Effector memory CD4-positive, alpha-beta T cell (primary cell): ENCODE data around the gene DGKI.
"Not testable (repeated sequence)": the region's sequence is repeated elsewhere in the genome, so short reads cannot be mapped to it uniquely, and the experiment has no call there.

ENCODE experiments used
- DNase-seq, 3 donors: peaks; one replicate each; pipeline ENCODE4 v3.0.0-alpha.2; 2020
- H3K27ac ChIP-seq: 2 replicates; pipeline ENCODE4 v1.7.0; 2013; ENCODE audit warnings: mild to moderate bottlenecking, low read length, moderate library complexity; ENCODE audit not compliant: insufficient read depth, poor library complexity, severe bottlenecking
- H3K27me3 ChIP-seq: replicated peaks from 2 replicates; pipeline ENCODE4 v1.7.0; 2013; ENCODE audit warnings: mild to moderate bottlenecking, low read length; ENCODE audit not compliant: insufficient read depth, control insufficient read depth, poor library complexity, severe bottlenecking
- H3K36me3 ChIP-seq: 2 replicates; pipeline ENCODE4 v1.7.0; 2013; ENCODE audit warnings: mild to moderate bottlenecking, low read length, moderate library complexity; ENCODE audit not compliant: control insufficient read depth, insufficient read depth
- H3K4me1 ChIP-seq: 2 replicates; pipeline ENCODE4 v1.7.0; 2013; ENCODE audit warnings: low read length, mild to moderate bottlenecking; ENCODE audit not compliant: control insufficient read depth, insufficient read depth, poor library complexity, severe bottlenecking
- H3K4me3 ChIP-seq: 2 replicates; pipeline ENCODE4 v1.7.0; 2013; ENCODE audit warnings: low read length, low read depth, mild to moderate bottlenecking; ENCODE audit not compliant: insufficient read depth, poor library complexity, severe bottlenecking
- H3K9me3 ChIP-seq: 2 replicates; pipeline ENCODE4 v1.7.0; 2013; ENCODE audit warnings: mild to moderate bottlenecking, low read length, moderate library complexity; ENCODE audit not compliant: control insufficient read depth

The DGKI gene

DNA sequence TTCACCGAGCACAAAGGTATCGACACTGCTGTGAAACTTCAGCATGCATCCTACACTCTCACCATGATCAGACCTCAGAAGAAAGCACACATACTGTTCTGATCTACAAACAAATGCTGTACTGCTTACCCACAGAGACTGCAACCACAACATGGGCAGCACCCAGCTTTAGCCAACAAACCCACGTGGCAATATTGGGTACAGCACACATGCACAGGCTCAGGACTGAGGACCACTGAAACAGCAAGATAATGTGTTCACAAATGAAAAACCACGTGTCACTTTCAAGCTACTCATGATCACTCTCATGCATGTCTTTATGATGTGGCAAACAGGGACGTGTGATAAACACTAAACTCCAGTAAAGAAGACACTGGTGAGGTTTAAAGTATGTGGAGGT lies 383.9 kb downstream of the DGKI start:
- H3K27me3 ChIP-seq: no peaks in the 10 kb centered on the region
- no peak overlapping the region for H3K27ac ChIP-seq
- no peak for DNase-seq
- H3K9me3 ChIP-seq: no peaks in the 10 kb centered on the region
- H3K4me3 ChIP-seq: no peak overlapping the region
- no peaks in the 10 kb centered on the region for H3K4me1 ChIP-seq
- H3K36me3 ChIP-seq: no peaks in the 10 kb centered on the region

DNA sequence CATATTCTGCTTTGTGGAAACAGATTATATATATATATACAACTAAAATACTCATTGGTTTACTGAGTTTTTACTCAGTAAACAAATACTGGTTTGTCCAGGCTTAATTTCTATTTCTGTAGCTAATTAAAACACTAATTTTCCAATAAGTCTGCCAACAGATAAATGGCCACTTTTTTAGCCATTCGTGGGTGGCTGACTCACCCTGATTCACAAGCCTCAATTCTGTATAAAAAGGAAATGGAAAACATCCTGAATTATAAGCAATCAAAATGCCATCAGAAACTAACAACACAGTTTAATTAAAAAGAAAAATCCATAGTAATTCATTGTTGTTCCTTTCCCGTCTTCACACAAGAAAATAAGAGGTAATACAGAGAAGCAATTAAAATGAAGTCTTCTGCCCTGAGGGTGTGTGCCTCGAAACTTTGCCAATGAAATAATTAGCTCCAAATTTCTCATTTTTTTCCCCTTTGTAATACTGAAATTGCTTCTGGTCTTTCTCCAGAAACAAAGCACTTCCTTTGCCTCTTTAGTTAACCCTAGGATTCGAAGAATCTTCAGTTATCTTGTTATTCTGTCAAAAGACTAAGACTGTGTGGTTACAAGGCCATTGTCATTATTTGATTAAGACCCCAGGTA lies 384.6 kb downstream of the DGKI start:
- Histone ChIP-seq H3K9me3 (no peaks in the 10 kb centered on the region), H3K27ac (no peak overlapping the region), H3K4me1 (no peaks in the 10 kb centered on the region), H3K27me3 (no peaks in the 10 kb centered on the region), H3K36me3 (no peaks in the 10 kb centered on the region), H3K4me3 (no peak overlapping the region)
- DNase-seq: no peak

DNA sequence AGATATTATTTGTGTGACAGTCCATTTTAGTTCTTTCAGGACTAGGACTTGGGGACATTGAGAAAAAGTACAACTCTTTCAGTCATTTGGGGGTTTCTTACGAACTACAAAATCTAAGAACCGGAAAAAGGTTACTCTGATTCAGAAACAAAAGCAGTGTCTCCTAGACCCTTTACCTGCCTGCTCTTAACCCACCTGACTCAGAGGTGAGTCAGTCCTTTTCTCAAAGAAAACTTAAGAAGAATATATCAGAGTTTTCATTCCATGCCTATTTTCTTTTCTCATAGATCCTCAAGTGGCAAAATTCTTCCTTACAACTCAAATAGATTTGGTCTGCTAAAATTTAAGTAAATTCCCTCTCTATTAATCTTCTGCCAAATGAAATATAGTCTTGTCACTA lies 388.4 kb downstream of the DGKI start:
- DNase-seq: no peak
- Histone ChIP-seq H3K36me3 (no peaks in the 10 kb centered on the region), H3K4me1 (no peaks in the 10 kb centered on the region), H3K9me3 (no peaks in the 10 kb centered on the region), H3K27ac (no peak overlapping the region), H3K4me3 (no peak overlapping the region), H3K27me3 (no peaks in the 10 kb centered on the region)

DNA sequence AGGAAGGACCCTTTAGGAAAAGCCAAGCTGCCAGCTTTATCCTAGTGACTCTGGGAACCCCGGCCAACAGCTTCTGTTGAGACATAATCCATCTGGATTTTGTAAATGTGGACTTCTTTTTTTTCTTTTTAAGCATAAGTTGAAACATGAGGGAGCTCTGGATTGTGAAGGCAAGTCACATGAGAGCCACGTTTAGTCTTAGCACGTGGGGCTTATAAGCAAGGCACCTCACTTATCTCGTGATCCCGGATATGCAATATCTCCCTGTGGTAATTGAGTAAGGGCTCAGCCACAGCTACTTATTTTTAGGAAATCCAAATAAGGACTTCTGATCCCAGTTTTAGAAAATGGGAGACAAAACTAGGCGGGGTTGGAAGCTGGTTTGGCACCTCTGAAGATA lies 392.0 kb downstream of the DGKI start:
- Histone ChIP-seq H3K4me1 (no peaks in the 10 kb centered on the region), H3K27ac (no peak overlapping the region), H3K27me3 (no peaks in the 10 kb centered on the region), H3K36me3 (no peaks in the 10 kb centered on the region), H3K4me3 (no peak overlapping the region), H3K9me3 (no peaks in the 10 kb centered on the region)
- no peak for DNase-seq

DNA sequence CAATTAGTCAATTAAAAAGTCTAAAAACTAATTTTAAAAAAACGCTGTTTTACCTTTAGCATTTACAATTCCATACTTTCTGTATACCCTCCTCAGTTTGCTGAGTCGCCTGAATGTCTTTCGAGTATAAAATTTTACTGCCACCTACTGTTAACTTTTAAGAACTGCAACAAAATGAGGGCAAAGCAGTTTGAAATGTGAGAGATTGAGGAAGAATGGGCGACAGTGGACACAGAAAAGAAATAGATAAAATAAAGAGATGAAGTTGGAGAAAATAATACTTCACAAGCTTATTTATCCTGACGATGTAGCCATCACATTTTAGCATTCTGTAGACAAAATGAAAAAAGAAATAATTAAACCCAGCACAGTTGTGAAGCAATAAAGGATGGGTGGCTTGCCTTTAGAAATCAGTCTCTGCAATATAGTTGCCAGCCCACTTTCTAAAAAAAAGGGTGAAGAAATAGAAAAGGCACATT lies 392.5 kb downstream of the DGKI start:
- no peak overlapping the region for H3K27ac ChIP-seq
- DNase-seq: no peak
- H3K27me3 ChIP-seq: no peaks in the 10 kb centered on the region
- H3K9me3 ChIP-seq: no peaks in the 10 kb centered on the region
- H3K4me1 ChIP-seq: no peaks in the 10 kb centered on the region
- no peaks in the 10 kb centered on the region for H3K36me3 ChIP-seq
- H3K4me3 ChIP-seq: no peak overlapping the region

DNA sequence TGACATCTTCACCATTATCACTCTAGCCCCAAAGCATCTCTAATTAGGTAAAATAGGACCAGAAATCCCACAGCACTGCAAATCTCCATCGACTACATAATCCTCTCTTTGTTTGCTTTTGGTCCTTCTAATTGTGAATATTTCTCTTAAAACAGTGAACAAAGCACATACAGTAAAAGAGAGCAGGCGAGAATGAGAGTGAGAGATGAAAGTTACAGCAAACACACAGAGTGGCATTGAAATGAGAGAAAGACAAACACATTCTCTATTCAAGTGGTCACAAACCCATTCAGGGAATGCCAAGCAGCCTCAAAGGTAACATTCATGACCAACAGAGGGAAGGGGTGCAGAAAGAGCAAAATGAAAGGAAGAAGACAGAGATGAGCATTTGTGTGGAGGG lies 393.4 kb downstream of the DGKI start:
- H3K36me3 ChIP-seq: no peaks in the 10 kb centered on the region
- no peak for DNase-seq
- H3K27me3 ChIP-seq: no peaks in the 10 kb centered on the region
- no peaks in the 10 kb centered on the region for H3K9me3 ChIP-seq
- no peaks in the 10 kb centered on the region for H3K4me1 ChIP-seq
- H3K4me3 ChIP-seq: no peak overlapping the region
- no peak overlapping the region for H3K27ac ChIP-seq

DNA sequence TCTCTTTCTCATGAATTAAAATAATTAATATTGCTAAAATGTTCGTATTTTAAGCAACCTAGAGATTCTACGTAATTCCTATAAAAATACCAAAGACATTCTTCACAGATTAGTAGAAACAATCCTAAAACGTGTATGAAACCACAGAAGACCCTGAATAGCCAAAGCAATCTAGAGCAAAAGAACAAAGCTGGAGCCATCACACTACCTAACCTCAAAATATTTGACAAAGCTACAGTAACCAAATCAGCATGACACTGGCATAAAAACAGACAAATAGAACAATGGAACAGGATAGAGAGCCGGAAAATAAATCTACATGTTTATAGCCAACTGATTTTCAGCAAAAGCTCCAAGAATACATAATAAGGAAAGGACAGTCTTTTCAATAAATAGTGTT lies 397.8 kb downstream of the DGKI start:
- Histone ChIP-seq H3K27ac (no peak overlapping the region), H3K4me3 (no peak overlapping the region), H3K9me3 (no peaks in the 10 kb centered on the region), H3K4me1 (no peaks in the 10 kb centered on the region), H3K36me3 (no peaks in the 10 kb centered on the region), H3K27me3 (no peaks in the 10 kb centered on the region)
- DNase-seq: no peak

DNA sequence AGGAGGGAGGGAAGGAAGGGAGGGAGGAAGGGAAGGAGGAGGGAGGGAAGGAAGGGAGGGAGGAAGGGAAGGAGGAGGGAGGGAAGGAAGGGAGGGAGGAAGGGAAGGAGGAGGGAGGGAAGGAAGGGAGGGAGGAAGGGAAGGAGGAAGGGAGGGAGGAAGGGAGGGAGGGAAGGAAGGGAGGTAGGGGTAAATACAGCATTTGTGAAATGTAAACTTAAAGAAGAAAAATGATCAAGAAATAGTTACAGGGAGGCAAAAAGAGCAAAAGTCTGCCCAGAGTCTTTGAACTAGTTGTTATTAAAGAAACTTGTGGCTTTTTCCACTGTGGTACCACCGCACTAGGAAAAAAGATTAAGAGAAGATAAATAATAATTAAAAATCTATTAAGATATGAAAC lies 398.2 kb downstream of the DGKI start:
- not testable (repeated sequence) for H3K4me3 ChIP-seq, H3K36me3 ChIP-seq, H3K27ac ChIP-seq, H3K4me1 ChIP-seq, H3K9me3 ChIP-seq, DNase-seq, H3K27me3 ChIP-seq

DNA sequence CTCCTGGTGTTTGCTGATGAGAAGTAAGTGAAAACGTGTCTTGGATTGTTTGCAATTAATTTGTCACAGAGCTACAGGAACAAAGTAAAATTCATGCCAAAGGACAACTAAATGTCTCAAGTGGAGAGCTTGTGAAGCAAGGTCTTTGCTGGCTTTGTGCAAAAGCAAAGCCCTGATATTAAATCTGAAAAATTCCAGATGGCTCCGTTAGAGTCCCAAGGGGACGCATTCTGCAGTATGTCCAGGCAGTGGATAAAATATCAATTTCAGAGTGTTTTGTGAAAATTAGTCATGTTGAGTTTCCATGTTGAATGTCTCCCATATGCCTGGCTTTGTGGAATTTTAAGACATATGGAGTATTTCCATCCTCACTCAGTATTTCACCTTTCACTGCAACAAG lies 400.7 kb downstream of the DGKI start:
- DNase-seq: no peak
- no peak overlapping the region for H3K27ac ChIP-seq
- H3K4me1 ChIP-seq: no peaks in the 10 kb centered on the region

DNA sequence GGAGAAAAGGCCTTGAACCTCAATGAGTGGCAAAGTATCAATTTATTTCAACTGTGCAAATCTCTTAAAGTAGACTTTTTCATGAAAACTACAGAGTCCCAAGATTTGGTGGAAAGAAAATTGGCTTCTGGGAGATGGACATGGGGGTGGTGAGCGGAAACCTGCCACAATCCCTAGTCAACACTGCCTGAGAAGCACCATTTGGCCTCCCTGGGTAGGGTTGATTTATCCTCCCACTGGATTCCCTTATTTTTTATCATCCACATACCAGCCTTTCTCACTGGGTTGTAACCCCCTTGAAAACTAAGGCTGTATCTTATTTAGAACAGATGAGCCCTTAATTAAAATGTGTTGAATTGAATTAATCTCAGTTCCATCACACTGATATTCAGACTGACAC lies 401.5 kb downstream of the DGKI start:
- Histone ChIP-seq H3K27me3 (no peaks in the 10 kb centered on the region), H3K4me1 (no peaks in the 10 kb centered on the region), H3K9me3 (no peaks in the 10 kb centered on the region), H3K36me3 (no peaks in the 10 kb centered on the region), H3K4me3 (no peak overlapping the region), H3K27ac (no peak overlapping the region)
- DNase-seq: no peak

More for the DNA sequence above, 400.7 kb downstream of the DGKI start:
- H3K36me3 ChIP-seq: no peaks in the 10 kb centered on the region
- H3K27me3 ChIP-seq: no peaks in the 10 kb centered on the region
- no peaks in the 10 kb centered on the region for H3K9me3 ChIP-seq
- no peak overlapping the region for H3K4me3 ChIP-seq
